GM19238 (cell line): ENCODE results near the gene L3MBTL4.

ENCODE experiments used
- DNase-seq: peaks from one replicate; pipeline ENCODE4 v3.0.0; 2011; ENCODE audit warnings: low spot score; ENCODE audit not compliant: insufficient read length

Gene L3MBTL4

GRCh38 chr18:6366776-6367175, 47.9 kb downstream of the L3MBTL4 start:
- DNase-seq: no peak

GRCh38 chr18:6365385-6365784, 49.3 kb downstream of the L3MBTL4 start:
- no peak for DNase-seq

GRCh38 chr18:6363216-6363615, 51.5 kb downstream of the L3MBTL4 start:
- peak; percentile 17 for DNase-seq

GRCh38 chr18:6362559-6363129, 52.1 kb downstream of the L3MBTL4 start:
- no peak for DNase-seq

- no peak for DNase-seq
Observed at GRCh38 chr18:6357668-6358067, 57.0 kb downstream of the L3MBTL4 start.

- DNase-seq: no peak
Observed at GRCh38 chr18:6355789-6356589, 58.7 kb downstream of the L3MBTL4 start.

- DNase-seq: no peak
Observed at GRCh38 chr18:6352275-6352674, 62.4 kb downstream of the L3MBTL4 start.

- no peak for DNase-seq
Observed at GRCh38 chr18:6342990-6343389, 71.7 kb downstream of the L3MBTL4 start.

- DNase-seq: no peak
Observed at GRCh38 chr18:6341709-6342108, 73.0 kb downstream of the L3MBTL4 start.

- no peak for DNase-seq
Observed at GRCh38 chr18:6341303-6341702, 73.4 kb downstream of the L3MBTL4 start.

- DNase-seq: no peak
Observed at GRCh38 chr18:6340121-6340520, 74.6 kb downstream of the L3MBTL4 start.

- DNase-seq: no peak
Observed at GRCh38 chr18:6336239-6336638, 78.5 kb downstream of the L3MBTL4 start.

GRCh38 chr18:6333981-6334380, 80.7 kb downstream of the L3MBTL4 start:
- no peak for DNase-seq

- no peak for DNase-seq
Observed at GRCh38 chr18:6331872-6332271, 82.8 kb downstream of the L3MBTL4 start.

- no peak for DNase-seq
Observed at GRCh38 chr18:6330786-6331185, 83.9 kb downstream of the L3MBTL4 start.

- no peak for DNase-seq
Observed at GRCh38 chr18:6328621-6329010, 86.1 kb downstream of the L3MBTL4 start.

- DNase-seq: no peak
Observed at GRCh38 chr18:6327895-6328620, 86.7 kb downstream of the L3MBTL4 start.

- DNase-seq: no peak
Observed at GRCh38 chr18:6327485-6327884, 87.2 kb downstream of the L3MBTL4 start.

GRCh38 chr18:6326566-6326965, 88.1 kb downstream of the L3MBTL4 start:
- DNase-seq: no peak

- no peak for DNase-seq
Observed at GRCh38 chr18:6323319-6323889, 91.3 kb downstream of the L3MBTL4 start.

- DNase-seq: no peak
Observed at GRCh38 chr18:6315517-6316331, 99.0 kb downstream of the L3MBTL4 start.
